ENCODE measurements around the gene MED13L. TPM values are rescaled to one million over a fixed set of nuclear protein-coding genes. Genes with fewer than 3 reads are reported as not detected.

The MED13L gene
- total and polyA plus RNA-seq, 2 of the 8 experiments (the other 6 are each of a cell fraction or from before 2014, with no cell fraction given), result 15.9 to 51.7 TPM

DNA sequence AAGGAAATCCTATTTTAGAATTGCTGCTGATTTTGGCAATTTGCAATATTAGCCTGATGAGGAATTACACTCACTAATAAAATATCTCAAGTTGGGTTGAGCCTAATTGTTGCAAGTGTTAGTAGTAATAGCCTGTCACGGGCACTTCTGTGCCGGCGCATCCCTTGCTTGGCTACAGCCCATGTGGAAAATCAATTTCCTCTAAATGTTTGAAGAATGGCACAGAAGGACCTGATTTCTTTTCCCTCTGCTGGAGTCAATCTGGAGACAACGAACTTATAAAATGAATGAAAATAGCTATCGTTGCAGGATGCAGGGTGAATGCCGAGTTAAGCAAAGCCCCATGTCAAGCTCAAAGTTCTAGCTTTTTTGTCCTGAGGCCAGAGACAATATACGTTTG lies 31.2 kb upstream of the MED13L start:
- no peak overlapping the region for H4K8ac ChIP-seq (ENCODE audit: extremely low read depth, insufficient read depth, low read length)
- no peak overlapping the region for H2BK15ac ChIP-seq (ENCODE audit: low read length)
- no peak overlapping the region for H2BK120ac ChIP-seq (replicated peaks; ENCODE audit: low read depth, low read length)
- no peaks in the 10 kb centered on the region for H4K20me1 ChIP-seq (replicated peaks in 1 of 2; ENCODE audit: control insufficient read depth in 1 of 2, insufficient read depth in 2 of 2, low read length in 2 of 2)
- WGBS, 2 experiments (ENCODE audit: extremely low coverage in 1 of 2, insufficient coverage in 1 of 2, insufficient read length in 1 of 2, insufficient replicate concordance in 2 of 2, low coverage in 1 of 2, low lambda C conversion rate in 2 of 2, missing lambda C conversion rate in 1 of 2), result 94% methylated on average over 7 of the region's 7 CpGs; no CpG with 5 or more reads in 1 of the 2 experiments
- H3K36me3 ChIP-seq (ENCODE audit: control insufficient read depth in 2 of 4, insufficient read depth in 4 of 4, low read length in 3 of 4), result no peaks in the 10 kb centered on the region
- no peak overlapping the region for H3K14ac ChIP-seq (ENCODE audit: insufficient read length)
- H2BK12ac ChIP-seq (ENCODE audit: low read depth, low read length), result no peak overlapping the region
- H2AFZ ChIP-seq (ENCODE audit: low read length), result no peak overlapping the region
- no peak overlapping the region for H3K23ac ChIP-seq (ENCODE audit: insufficient read length)
- no peaks in the 10 kb centered on the region for H3K23me2 ChIP-seq (ENCODE audit: low read depth, low read length)
- no peak overlapping the region for H3K56ac ChIP-seq (replicated peaks; ENCODE audit: insufficient read length, low read depth, low read length)
- no peak overlapping the region for H4K5ac ChIP-seq (ENCODE audit: insufficient read length, low read depth, low read length)
- no peak for DNase-seq (ENCODE audit: low read depth in 1 of 2, low spot score in 2 of 2)
- H2BK20ac ChIP-seq (ENCODE audit: low read length), result no peak overlapping the region
- no peak overlapping the region for H3K4me2 ChIP-seq (ENCODE audit: insufficient read depth in 1 of 2, low read depth in 2 of 2, low read length in 2 of 2)
- no peak overlapping the region for H3K9ac ChIP-seq (replicated peaks in 1 of 4; ENCODE audit: extremely low read depth in 1 of 4, low read depth in 3 of 4, low read length in 3 of 4)
- no peak overlapping the region for H3K18ac ChIP-seq (ENCODE audit: extremely low read depth, low read length)
- no peak overlapping the region for H2AK5ac ChIP-seq (ENCODE audit: low read depth, low read length)
- H3K4me3 ChIP-seq (ENCODE audit: extremely low read depth in 1 of 4, insufficient read depth in 2 of 4, low read depth in 3 of 4, low read length in 4 of 4), result no peak overlapping the region
- H4K91ac ChIP-seq (replicated peaks; ENCODE audit: insufficient read length, low read length), result no peak overlapping the region
- H2BK5ac ChIP-seq (ENCODE audit: low read depth, low read length), result no peak overlapping the region
- TF ChIP-seq POU5F1 (IDR thresholded peaks at IDR 0.05; ENCODE audit: low read depth, low read length) (no peak), POLR2AphosphoS5 (IDR thresholded peaks at IDR 0.05; ENCODE audit: low read depth, low read length) (no peak), BCL11A (IDR thresholded peaks at IDR 0.05; ENCODE audit: low read depth in 2 of 2, low read length in 2 of 2) (no peak), SIX5 (IDR thresholded peaks at IDR 0.05; ENCODE audit: low read depth, low read length) (no peak), EP300 (IDR thresholded peaks at IDR 0.05; ENCODE audit: borderline replicate concordance in 1 of 2, low read depth in 2 of 2, low read length in 2 of 2) (no peak), CHD1 (IDR thresholded peaks at IDR 0.05; ENCODE audit: low read depth, low read length) (no peak), YY1 (IDR thresholded peaks at IDR 0.05; ENCODE audit: low read depth, low read length) (no peak), SP1 (IDR thresholded peaks at IDR 0.05; ENCODE audit: low read depth, low read length) (no peak), PHF8 (conservative IDR thresholded peaks at IDR 0.05; ENCODE audit: low read depth, low read length) (no peak), KDM4A (IDR thresholded peaks at IDR 0.05; ENCODE audit: low read depth, low read length, severe bottlenecking) (no peak)
- TF ChIP-seq, protein P1, sequence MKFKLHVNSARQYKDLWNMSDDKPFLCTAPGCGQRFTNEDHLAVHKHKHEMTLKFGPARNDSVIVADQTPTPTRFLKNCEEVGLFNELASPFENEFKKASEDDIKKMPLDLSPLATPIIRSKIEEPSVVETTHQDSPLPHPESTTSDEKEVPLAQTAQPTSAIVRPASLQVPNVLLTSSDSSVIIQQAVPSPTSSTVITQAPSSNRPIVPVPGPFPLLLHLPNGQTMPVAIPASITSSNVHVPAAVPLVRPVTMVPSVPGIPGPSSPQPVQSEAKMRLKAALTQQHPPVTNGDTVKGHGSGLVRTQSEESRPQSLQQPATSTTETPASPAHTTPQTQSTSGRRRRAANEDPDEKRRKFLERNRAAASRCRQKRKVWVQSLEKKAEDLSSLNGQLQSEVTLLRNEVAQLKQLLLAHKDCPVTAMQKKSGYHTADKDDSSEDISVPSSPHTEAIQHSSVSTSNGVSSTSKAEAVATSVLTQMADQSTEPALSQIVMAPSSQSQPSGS (IDR thresholded peaks at IDR 0.05; ENCODE audit: low read length), result no peak
- no peak for FAIRE-seq
- no peaks in the 10 kb centered on the region for H3K27me3 ChIP-seq (replicated peaks in 1 of 4; ENCODE audit: control insufficient read depth in 3 of 4, extremely low read depth in 1 of 4, insufficient read depth in 3 of 4, low read length in 3 of 4)
- H3K79me2 ChIP-seq (ENCODE audit: control insufficient read depth in 1 of 2, insufficient read depth in 2 of 2, low read length in 2 of 2), result no peaks in the 10 kb centered on the region
- ChIA-PET POLR2A (ENCODE audit: partially characterized antibody) (interaction anchor here (0.5 to 1.0 kb wide), 2 partner anchors 9 to 12 kb away, joined by 4 to 6 read pairs; no protein-coding TSS in a partner anchor), CTCF (ENCODE audit: partially characterized antibody) (no interaction called here)
- 0 out of 4 replicates have a peak, but pooled peaks cover 0 to 4% of the 10 kb centered on the region in 2 experiments for H3K9me3 ChIP-seq (ENCODE audit: insufficient read depth in 2 of 2, low read depth in 1 of 2, low read length in 1 of 2)
- no peak overlapping the region for H3K4ac ChIP-seq (replicated peaks; ENCODE audit: insufficient read length, low read depth, low read length)
- H3K79me1 ChIP-seq (ENCODE audit: low read depth, low read length), result no peaks in the 10 kb centered on the region
- H3K4me1 ChIP-seq (replicated peaks in 1 of 4; ENCODE audit: control insufficient read depth in 3 of 4, insufficient read depth in 4 of 4, low read length in 3 of 4), result no peaks in the 10 kb centered on the region
- no peak overlapping the region for H3K27ac ChIP-seq (ENCODE audit: low read depth, low read length)
